HG03045 (cell line): ENCODE results near the gene TSPAN3.

ENCODE experiments used
- ATAC-seq: cut with Tn5 transposase; IDR thresholded peaks from one replicate; pipeline ENCODE4 v1.9.1; 2021; ENCODE audit warnings: mild to moderate bottlenecking, moderate library complexity; ENCODE audit not compliant: unreplicated experiment

TSPAN3 gene

DNA sequence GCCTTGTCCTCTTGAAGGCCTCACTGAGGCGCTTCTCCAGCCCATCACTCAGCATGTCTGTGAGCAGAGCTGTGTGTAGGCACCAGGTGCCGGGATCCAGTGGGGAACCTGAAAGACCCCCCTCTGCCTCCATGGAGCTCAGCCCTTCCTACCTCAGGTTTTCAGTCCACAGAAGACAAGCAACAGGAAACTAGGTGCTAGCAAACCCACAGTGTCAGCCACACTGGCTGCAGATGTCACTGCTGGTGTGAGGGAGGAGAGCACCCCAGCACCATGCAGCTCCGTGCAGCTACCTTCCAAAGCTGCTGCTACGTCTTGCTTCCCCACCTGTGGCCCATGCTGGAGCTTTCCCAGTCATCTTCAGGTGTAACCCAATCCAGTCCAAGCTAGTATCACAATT lies 58.0 kb downstream of the TSPAN3 start:
- no peak for ATAC-seq

DNA sequence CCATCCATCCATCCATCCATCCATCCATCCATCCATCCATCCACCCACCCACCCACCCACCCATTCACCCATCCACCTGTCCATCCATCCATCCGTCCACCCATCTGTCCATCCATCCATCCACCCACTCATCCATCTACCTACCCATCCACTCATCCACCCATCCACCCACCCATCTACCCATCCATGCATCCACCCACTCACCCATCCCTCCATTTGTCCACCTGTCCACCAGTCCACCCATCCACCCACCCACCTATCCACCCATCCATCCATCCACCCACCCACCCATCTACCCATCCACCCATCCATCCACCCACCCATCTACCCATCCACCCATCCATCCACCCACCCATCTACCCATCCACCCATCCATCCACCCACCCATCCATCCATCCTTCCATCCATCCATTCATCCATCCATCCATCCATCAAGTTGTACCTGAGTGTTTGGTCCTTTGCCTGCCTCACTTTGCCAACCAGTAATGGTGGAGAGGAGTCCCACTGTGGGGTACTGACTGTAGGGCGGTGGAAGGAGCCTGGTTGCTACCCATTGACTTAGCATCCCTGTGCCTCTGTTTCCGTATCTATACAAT lies 58.7 kb downstream of the TSPAN3 start:
- ATAC-seq = no peak

DNA sequence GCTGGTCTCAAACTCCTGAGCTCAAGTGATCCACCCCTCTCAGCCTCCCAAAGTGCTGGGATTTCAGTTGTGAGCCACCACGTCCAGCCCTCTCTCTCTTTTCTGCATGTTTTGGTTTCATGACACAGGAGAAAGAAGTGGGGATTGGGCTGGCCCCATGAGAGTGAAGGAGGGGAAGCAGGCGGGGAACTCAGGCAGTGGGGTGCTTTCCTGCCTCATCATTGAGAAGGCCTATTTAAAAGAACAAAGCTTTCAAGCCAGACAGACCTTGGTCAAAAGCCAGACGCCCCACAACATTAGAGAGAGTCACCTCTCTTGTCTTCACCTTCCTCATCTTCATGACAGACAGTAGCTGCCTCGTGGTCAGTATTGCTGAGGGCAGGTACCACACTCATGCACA lies 60.1 kb downstream of the TSPAN3 start:
- no peak for ATAC-seq

DNA sequence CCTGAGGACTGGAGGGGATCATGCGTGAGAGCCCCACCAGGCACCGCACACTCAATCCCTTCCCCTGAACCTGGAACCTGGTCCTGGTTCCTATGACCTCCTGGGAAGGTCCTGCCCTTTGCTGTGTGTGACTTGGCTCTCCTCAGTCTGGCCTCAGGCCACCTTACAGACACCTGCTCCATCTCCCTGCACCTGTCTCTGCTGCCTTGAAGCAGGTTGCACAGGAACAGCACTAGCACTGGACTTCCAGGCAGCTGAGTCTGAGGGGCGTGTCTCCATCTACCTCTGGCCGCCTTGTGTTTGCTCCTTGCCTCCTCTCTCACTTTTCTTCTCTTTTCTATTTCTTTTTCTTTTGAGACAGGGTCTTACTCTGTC lies 60.6 kb downstream of the TSPAN3 start:
- ATAC-seq = no peak

DNA sequence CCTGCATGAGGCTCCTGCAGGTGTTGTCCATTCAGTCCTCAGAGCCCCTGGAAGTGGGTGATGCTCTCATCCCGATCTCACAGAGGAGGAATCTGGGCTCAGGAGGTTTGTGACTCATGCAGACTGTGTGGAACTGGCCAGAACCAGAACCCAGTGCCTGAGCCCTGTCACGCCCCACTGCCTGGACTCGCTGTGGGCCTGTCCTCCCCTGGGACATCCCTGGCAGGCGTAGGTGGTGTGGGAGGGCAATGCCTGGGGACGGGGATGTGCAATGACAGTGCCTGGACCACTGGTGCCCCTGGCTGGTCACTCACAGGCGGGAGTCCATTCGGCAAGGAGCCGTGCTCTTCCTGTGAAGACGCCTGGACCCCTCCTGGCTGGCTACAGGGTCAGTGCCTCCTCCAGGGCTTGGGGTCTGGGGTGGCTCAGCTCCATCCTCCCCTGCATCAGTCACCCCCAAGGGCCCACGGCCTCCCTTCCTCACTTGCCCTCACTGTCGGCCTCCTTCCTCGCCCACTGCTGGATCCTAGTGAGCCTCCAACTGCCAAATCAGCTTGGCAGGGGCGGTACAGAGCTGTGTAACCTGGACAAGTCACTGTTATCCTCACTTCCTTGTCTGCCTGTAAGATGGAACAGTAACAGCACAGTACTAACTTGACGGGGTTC lies 61.1 kb downstream of the TSPAN3 start:
- ATAC-seq = no peak

DNA sequence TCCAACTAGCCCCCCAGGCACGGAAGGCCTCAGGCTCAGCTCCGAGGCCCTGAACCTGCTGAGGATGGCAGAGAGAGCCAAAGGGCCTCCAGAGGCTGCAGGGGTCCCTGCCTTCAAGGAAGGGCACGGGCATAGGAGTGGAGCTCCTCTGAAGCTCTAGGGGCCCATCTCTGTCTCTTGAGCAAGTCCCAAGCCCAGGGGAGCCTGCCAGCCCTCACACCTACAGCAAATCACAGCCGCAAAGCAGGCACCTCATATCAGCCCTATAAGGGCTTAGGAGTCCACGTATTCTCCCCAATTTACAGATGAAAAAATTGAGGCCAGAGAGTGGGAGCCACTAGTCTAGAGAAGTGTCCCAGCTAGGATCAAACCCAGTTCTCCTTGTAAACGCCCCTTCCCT lies 61.7 kb downstream of the TSPAN3 start:
- ATAC-seq = no peak

DNA sequence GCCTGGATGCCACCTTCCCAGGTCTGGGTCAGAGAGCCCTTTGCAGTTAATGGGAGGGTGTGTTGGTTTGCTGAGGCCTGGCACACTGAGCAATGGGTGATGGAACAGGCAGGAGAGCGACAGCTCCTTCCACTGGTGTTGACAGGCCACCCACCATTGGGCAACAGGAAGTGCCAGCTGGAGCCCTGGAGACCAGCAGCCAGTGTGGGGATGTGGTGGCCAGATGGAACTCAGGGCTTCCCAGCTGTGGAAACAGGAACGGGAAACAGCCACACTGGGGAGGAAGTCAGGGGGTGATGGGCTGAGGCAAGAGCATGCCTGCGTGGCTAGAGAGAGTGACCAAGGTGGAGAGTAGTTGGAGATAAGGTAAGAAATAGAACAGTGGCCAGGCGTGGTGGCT lies 66.7 kb downstream of the TSPAN3 start:
- no peak for ATAC-seq

DNA sequence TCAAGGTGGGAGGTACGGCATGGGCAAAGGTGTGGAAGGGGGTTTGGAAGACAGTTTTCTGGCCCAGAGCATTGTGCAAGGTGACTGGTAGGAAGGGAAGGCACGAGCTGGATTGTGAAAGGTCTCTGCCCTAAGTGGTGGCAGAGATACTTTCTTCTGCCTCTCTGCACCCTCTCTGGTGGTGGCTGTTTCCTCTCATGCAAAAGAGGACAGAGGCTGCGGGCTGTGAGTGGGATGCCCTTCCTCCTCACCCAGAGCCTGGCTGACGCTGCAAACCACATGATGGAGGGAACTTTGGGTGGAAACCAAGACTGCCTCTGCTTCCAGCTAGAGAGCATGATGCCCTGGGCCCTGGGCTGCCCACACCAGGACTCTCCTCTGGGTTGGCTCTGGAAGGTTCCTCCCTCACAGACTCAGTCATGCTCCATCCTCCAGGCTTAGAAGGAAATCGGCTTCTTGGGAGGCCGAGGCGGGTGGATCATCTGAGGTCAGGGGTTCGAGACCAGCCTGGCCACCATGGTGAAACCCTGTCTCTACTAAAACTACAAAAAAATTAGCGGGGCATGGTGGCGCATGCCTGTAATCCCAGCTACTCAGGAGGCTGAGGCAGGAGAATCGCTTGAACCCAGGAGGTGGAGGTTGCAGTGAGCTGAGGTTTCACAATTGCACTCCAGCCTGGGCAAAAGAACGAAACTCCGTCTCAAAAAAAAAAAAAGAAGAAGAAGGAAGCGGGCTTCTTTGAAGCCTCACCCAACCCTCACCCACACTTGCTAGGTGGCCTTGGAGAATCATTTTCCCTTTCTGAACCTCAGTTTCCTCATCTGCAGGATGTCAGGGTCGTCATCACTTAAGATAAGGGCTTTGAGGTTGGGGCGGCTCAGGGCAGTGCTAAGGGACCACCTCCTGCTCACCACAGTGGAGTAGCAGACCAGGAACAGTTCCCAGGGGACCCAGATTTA lies 67.7 kb downstream of the TSPAN3 start:
- peak; percentile 80 for ATAC-seq

DNA sequence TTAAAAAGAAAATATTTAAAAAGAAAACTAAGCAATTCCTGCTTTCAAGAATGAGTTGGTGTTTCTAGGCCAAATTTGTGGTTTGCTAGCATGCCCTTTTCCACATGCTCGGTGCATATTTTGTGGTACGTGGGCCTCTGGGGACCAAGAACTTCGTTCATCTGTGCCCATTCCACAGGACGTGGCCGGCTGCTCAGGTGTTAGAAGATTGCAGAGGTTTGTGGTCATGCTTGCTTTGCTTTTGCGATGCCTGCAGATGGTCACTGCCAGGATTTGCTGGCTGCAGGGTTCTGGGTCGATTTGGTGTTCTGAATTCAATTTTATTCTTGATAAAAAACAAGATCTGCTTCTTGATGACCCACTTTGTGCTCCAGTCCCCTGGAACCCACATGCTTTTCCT lies 68.5 kb downstream of the TSPAN3 start:
- no peak for ATAC-seq

DNA sequence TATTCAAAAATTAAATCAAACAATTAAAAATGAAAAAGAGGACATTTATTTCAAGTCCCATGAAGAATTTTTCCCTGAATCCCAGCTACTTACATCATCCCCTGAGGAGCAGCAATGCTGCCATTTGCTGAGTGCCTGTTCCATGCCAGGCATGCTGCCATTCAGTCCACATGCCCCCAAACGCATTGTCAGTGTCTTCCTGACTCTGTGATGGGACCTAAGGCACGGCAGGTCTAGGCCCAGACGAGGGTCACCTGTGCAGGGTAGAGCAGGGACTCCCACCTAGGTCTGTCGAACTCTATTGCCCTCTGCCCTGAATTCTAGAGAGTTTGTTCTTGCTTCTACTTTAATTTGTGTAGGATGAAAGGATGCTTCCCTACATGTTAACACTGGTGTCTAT lies 68.9 kb downstream of the TSPAN3 start:
- ATAC-seq = no peak

DNA sequence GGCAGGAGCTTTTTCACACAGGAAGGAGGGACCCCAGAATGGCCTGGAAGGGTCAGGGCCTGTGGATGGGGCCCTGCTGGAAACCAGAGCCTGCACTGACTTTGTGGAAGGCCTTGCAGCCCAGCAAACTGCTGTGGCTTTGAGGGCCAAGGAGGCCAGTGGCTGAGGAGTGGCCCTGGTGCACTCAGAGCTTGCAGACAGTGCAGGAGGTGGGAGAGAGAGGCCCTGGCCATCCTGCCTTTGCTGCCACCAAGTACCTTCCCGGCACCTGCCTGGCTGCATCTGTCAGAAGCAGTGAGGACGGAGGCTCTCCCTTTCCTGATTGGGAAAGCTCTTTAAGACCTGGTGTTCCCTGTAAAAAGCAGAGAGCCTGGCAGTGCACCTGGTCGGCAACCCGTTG lies 69.6 kb downstream of the TSPAN3 start:
- ATAC-seq = no peak

DNA sequence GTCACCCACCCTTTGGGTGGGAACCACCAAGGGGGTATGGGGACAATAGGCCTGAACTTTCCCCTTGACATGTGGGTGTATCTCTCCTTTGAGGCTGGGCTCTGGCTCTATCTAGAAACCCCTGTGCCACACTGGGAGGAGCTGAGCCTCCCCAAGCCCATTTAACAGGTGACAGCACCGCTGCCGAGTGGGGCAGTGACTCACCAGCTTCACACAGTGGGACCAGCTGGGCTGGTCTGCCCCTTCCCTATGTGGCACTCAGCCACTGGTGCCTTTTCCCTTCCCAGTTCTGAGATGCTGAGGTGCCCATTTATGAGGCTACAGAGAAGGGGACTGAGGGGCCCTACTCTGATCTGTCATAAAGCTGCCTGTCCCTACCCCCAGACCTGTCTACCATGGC lies 70.9 kb downstream of the TSPAN3 start:
- ATAC-seq = no peak

DNA sequence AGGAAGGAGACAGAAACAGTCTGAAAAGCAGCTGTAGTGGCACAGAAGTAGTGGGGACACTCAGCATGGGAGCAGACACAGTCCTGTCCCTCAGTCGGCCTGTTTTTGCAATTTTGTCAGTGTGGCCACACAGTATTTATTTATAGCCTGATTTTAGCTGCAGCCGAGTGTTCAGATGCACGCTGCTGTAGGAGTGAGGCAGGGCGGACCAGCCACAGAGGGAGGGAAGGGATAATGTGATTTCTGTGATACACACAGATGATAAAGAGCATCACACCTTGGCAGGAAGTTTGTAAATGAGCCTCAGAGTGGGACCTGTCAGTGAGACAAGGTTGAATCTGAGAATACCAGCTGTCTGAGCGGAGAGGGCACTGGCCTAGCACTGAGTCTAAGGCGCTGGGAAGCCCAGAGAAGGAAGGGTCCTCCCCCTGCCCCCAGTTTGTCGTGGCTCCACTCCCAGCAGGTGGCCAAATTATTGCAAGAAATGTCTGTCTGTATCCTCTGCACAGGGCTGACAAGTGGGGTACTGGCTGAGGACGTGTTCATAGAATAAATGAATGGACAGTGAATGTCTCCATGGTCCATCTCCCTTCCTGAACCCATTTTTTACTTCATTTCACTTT lies 72.1 kb downstream of the TSPAN3 start:
- no peak for ATAC-seq

DNA sequence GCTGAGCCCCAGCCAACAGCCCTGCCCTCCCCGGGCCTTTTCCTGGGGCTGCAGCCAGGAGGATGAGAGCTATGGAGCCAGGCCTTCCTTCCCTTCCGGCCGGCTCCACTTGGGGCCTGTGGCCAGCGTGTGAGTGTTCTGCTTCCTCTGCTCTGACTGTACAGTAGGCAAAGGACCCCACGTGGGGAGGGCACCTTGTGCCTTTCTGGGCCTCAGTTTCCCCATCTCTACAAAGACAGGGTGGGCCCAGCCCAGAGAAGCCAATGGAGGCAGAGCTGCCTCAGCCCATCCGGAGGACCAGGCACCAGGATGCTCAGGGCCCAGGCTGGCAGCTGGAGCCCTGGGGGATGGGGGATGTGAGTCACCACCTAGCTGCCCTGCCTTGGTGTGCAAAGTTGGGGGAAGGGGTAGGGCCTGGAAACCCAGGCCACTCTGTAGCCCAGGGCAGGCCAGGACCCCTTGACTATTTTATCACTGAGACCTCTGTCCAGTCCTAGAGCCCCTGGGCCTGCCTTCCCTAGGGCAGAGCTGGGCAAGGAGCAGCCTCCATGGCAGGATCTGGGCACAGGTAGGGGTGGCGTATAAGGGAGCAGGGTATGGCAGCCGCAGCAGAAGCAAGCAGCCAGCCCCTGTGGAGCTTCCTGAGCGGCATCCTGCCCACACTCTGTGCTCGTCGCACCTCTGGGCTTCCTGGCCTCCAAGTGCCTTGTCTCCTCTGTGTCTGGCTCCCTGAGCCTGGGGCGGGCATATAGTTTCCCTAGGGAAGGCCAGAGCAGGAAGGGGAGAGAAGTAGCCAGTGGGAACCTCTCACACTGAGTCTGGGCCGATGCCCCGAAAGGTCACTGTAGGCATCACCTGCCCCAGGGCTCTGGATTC lies 74.1 kb downstream of the TSPAN3 start:
- ATAC-seq = no peak

DNA sequence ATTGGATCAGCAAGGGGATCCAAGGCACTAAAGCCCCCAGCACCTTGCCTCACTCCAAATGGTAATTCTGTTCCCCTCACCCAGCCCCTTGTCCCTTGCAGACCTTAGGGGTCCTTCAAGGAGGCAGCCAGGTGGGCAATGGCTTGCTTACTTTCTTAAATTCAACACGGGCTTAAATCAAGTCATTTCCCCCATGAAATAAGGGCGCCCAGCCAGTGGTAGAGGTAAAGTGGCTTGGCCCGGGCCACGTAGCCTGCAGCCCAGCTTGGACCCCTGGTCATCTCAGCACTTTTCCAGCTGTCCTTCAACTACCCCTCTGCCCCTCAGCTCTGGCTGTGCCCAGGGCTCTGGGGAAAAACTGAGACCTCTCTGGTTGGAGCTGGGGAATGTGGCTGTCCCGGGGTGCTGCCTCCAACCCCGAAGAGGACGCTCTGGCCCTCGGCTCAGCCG lies 74.8 kb downstream of the TSPAN3 start:
- no peak for ATAC-seq

DNA sequence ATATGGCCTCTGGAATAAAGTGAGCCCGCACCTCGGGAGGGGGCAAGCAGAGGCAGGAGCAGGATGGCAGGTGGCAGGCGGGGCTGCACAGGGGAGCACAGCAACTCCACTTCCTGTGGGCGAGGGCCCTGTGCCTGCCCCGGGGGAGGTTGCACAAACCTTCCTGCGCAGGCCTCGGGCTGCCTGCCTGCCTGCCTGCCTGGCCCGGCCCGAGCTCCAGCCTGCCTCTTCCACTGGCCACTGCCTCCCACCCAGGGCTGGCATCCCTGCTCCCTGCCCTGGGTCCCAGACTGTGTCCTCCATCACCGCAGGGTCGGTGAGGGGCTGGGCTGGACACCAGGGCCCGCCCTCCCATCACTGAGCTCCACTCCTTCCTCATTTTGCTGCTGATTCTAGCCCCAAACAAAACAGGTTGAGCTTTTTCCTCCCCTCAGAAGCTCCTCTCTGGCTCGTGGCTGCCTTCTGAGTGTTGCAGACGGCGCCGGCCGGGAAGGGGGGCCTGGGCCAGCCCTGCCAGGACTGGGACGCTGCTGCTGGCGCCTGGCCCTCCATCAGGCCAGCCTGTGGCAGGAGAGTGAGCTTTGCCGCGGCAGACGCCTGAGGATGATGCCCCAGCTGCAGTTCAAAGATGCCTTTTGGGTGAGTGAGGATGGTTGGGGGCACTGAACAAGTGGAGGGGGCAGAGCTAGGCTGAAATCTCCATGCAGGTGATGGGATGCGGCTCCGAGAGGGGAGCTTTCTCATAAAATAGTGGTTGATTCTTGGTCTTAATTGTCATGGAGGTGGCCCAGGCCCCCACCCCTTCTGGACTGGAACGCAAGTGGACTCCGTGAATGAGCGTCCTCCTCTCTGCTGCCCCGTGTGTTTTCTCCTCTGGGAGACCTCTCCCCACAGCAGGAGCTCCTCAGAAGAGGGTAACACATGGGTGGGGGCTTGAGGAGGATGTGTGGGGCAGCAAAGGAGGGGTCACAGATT lies 75.7 kb downstream of the TSPAN3 start, which contains the start of gene PSTPIP1:
Gene PSTPIP1 (plus strand): TSS at position 156 of the 975 bp plus-strand sequence. CDS start 448 bp downstream, at position 604.
- ATAC-seq = peak; percentile 44

DNA sequence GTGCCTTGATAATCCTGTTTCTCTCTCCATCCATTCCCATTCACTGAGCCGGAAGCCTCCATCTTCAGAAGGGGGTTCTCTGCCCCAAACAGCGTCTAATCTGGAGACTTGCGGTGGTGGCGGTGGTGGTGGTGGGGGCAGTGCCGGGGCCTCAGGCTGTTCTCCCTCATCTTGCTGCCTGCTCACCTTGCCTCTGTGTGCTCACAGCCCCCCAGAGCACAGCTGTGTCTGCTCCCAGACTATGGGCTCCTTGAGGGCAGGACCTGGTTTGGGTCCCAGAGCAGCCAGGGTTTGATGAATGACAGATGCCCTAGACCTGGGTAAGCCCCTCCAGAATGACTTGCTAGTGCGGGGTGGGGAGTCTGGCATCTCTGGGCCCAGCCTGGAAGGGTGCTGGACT lies 76.4 kb downstream of the TSPAN3 start:
- no peak for ATAC-seq

DNA sequence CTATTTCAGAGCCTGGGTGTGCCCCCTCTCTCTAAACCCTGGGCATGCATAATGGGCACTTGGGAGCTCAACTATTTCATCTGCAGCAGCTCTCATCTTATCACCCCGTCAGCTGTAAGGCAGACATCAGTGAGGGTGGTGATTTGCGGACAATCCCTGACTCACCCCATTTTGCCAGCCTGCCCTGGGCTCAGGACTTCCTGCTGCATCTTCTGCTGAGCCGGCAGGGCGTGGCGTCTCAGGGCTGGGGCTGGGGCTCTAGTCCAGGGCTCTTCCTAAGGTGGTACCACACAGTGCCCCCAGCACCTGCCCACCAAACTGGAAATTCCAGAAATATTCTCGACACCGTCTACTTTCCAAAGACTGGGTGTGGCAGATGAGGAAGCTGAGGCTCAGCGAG lies 76.9 kb downstream of the TSPAN3 start:
- no peak for ATAC-seq

DNA sequence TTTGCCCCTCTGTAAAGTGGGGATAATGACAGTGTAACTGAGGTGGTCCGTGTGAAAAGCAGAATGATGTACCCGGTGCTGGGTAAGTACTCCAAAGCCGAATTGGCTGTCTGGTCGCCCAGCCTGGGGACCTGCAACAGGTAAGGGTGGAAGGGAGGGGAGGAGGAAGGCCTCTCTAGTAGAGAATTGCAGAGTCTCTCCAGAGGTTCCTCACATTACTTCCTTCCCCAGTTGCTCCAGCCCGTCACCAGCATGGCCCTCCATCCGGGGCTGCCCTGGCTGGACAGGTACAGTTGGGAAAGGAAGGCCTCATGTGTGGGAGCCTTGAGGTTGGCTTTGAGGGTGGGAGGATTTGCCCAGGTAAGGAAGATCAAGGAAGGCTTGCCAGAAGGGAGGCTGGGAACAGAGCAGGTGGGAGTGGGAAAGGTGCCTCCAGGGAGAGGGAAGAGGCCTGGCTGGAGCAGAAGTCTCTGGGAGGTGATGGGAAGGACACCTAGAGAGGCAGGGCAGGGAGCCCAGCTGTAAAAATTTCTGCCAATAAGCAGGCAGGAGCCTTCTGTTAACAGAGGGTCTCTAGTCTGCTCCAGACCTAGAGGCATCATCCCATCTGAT lies 77.7 kb downstream of the TSPAN3 start:
- ATAC-seq = no peak
